C4-2B (cell line): ENCODE measurements around the gene DCHS1.

Experiments used
- ZFX ChIP-seq: fragments of 450-650 bp; IDR thresholded peaks from 2 replicates; pipeline ENCODE4 v1.6.1; 2017
- TF ChIP-seq, protein P1 (sequence below): fragments of 450-650 bp; conservative IDR thresholded peaks from 2 replicates; pipeline ENCODE4 v1.5.1; 2017; ENCODE audit warnings: mild to moderate bottlenecking

DNA sequence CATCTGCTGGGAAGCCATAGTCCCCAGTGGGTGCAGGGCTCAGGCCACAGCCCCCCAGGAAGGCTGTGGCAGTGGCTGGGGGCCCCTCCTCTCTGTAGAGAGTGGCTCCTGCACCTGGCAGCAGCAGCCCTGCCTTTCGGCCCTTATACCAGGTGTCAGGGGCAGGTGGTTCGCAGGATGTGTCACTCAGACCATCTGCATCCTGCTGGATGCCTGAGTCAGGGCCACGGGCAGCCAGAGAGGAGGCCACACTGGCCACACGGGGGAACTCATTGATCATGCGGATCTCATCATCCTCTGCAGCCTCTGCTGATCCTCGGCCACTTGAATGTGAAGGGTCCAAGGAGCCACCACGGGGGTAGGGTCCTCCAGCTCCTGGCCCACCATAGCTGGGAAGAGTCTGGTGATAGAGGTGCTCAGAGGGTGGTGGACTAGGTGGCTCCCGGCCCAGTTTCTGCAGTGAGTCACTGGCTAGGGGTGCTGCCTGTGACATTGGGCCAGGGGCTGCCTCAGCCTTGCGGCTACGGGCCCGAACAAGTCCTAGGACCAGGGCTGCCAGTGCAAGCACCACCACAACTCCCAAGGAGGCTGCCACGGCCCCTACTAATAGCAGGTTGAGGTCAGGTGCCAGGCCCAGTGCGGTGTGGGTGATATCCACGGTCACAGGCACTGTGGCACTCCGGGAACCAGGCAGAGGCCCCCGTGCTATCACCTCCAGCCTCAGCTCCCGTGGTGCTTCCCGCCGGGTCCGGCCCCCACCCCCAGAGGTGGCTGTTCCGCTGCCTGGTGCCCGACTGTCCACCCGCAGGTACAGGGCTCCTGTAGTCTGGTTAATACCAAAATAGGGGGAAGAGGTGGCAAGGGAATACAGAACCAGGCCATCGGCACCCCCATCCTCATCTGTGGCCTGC is 33.1 kb downstream of the DCHS1 start:
- TF ChIP-seq, protein P1, sequence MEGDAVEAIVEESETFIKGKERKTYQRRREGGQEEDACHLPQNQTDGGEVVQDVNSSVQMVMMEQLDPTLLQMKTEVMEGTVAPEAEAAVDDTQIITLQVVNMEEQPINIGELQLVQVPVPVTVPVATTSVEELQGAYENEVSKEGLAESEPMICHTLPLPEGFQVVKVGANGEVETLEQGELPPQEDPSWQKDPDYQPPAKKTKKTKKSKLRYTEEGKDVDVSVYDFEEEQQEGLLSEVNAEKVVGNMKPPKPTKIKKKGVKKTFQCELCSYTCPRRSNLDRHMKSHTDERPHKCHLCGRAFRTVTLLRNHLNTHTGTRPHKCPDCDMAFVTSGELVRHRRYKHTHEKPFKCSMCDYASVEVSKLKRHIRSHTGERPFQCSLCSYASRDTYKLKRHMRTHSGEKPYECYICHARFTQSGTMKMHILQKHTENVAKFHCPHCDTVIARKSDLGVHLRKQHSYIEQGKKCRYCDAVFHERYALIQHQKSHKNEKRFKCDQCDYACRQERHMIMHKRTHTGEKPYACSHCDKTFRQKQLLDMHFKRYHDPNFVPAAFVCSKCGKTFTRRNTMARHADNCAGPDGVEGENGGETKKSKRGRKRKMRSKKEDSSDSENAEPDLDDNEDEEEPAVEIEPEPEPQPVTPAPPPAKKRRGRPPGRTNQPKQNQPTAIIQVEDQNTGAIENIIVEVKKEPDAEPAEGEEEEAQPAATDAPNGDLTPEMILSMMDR: no peak
- no peak for TF ChIP-seq ZFX
